ENCODE measurements around the gene TRABD.
"Not testable (repeated sequence)": the region's sequence is repeated elsewhere in the genome, so short reads cannot be mapped to it uniquely, and the experiment has no call there.

The TRABD gene

GRCh38 chr22:50153056-50153755 lies 32.5 kb upstream of the TRABD start:
- DNase-seq = no peak

GRCh38 chr22:50153756-50154140 lies 32.0 kb upstream of the TRABD start:
- DNase-seq = no peak

- DNase-seq = no peak
Measured at GRCh38 chr22:50157709-50158375, 27.9 kb upstream of the TRABD start.

GRCh38 chr22:50160947-50161346 lies 24.8 kb upstream of the TRABD start:
- no peak for DNase-seq

- DNase-seq = no peak
Measured at GRCh38 chr22:50161508-50162390, 24.0 kb upstream of the TRABD start.

- no peak for DNase-seq
Measured at GRCh38 chr22:50162391-50162956, 23.2 kb upstream of the TRABD start.

GRCh38 chr22:50165436-50166123 lies 20.1 kb upstream of the TRABD start:
- DNase-seq = no peak

GRCh38 chr22:50167689-50168489 lies 17.8 kb upstream of the TRABD start:
- no peak for DNase-seq

GRCh38 chr22:50168490-50169180 lies 17.1 kb upstream of the TRABD start:
- not testable (repeated sequence) for DNase-seq

- DNase-seq = no peak
Measured at GRCh38 chr22:50169181-50169759, 16.4 kb upstream of the TRABD start.

GRCh38 chr22:50169774-50170341 lies 15.9 kb upstream of the TRABD start:
- DNase-seq = peak; percentile 19

GRCh38 chr22:50170453-50171318 lies 15.0 kb upstream of the TRABD start, which contains the start of gene PANX2:
Gene PANX2 (plus strand): TSS chr22:50170731. CDS start chr22:50170731, 0 bp downstream.
- DNase-seq = no peak

GRCh38 chr22:50171319-50171964 lies 14.3 kb upstream of the TRABD start:
- DNase-seq = no peak

GRCh38 chr22:50171965-50172421 lies 13.7 kb upstream of the TRABD start:
- no peak for DNase-seq

GRCh38 chr22:50173311-50173982 lies 12.3 kb upstream of the TRABD start:
- DNase-seq = no peak

- DNase-seq = no peak
Measured at GRCh38 chr22:50173983-50174355, 11.7 kb upstream of the TRABD start.

GRCh38 chr22:50174382-50175190 lies 11.1 kb upstream of the TRABD start:
- DNase-seq = no peak
